Measurements from ENCODE around the gene VSIG1. TPM values are rescaled to one million over a fixed set of nuclear protein-coding genes. Genes with fewer than 3 reads are reported as not detected.
A peak's percentile ranks its signal among the peaks of the same experiment; 100 is the strongest.

Gene VSIG1
- total and polyA plus RNA-seq, 4 donors: not detected

GRCh38 chrX:108087792-108088191 is 42.9 kb downstream of the VSIG1 start:
- 97% methylated on average over 6 of the region's 6 CpGs for WGBS
- no peak overlapping the region for H3K27ac ChIP-seq (ENCODE audit: low read depth in 1 of 2, low read length in 2 of 2)
- H3K9ac ChIP-seq (ENCODE audit: low read depth in 1 of 2, low read length in 2 of 2): no peak overlapping the region
- TF ChIP-seq TAF1 (conservative IDR thresholded peaks at IDR 0.05) (no peak), REST (IDR thresholded peaks at IDR 0.05) (no peak)
- H3K27me3 ChIP-seq (ENCODE audit: control insufficient read depth in 4 of 4, insufficient read depth in 4 of 4, low read length in 3 of 4): no peaks in the 10 kb centered on the region
- no peak overlapping the region for H3K4me3 ChIP-seq (ENCODE audit: low read depth in 1 of 3, low read length in 3 of 3)
- H3K36me3 ChIP-seq (ENCODE audit: control insufficient read depth in 4 of 4, insufficient read depth in 3 of 4, low read depth in 1 of 4, low read length in 3 of 4): peaks cover 0 to 16% (median 2%) of the 10 kb centered on the region in 4 donors
- peaks cover 0 to 4% (median 2%) of the 10 kb centered on the region in 4 donors for H3K4me1 ChIP-seq (ENCODE audit: control insufficient read depth in 4 of 4, insufficient read depth in 4 of 4, low read length in 3 of 4)
- no peak for DNase-seq (ENCODE audit: low spot score)
- H3K9me3 ChIP-seq (ENCODE audit: control insufficient read depth in 4 of 4, low read length in 3 of 4): no peaks in the 10 kb centered on the region

GRCh38 chrX:108088511-108088910 is 43.6 kb downstream of the VSIG1 start:
- WGBS: 67% methylated on average over 1 of the region's 1 CpG

GRCh38 chrX:108090491-108091263 is 45.8 kb downstream of the VSIG1 start:
- peak overlapping the region; percentile 69 to 88 for H3K27ac ChIP-seq (ENCODE audit: low read depth in 1 of 2, low read length in 2 of 2)
- no peaks in the 10 kb centered on the region for H3K27me3 ChIP-seq (ENCODE audit: control insufficient read depth in 4 of 4, insufficient read depth in 4 of 4, low read length in 3 of 4)
- peaks cover 0 to 4% (median 2%) of the 10 kb centered on the region in 4 donors for H3K4me1 ChIP-seq (ENCODE audit: control insufficient read depth in 4 of 4, insufficient read depth in 4 of 4, low read length in 3 of 4)
- H3K9me3 ChIP-seq (ENCODE audit: control insufficient read depth in 4 of 4, low read length in 3 of 4): no peaks in the 10 kb centered on the region
- peaks cover 0 to 5% (median 2%) of the 10 kb centered on the region in 4 donors for H3K36me3 ChIP-seq (ENCODE audit: control insufficient read depth in 4 of 4, insufficient read depth in 3 of 4, low read depth in 1 of 4, low read length in 3 of 4)
- H3K4me3 ChIP-seq (ENCODE audit: low read depth in 1 of 3, low read length in 3 of 3): peak overlapping the region; percentile 64 to 86 (median 65)
- peak overlapping the region; percentile 64 to 93 for H3K9ac ChIP-seq (ENCODE audit: low read depth in 1 of 2, low read length in 2 of 2)
- TF ChIP-seq SP1 (IDR thresholded peaks at IDR 0.05) (no peak), NR2F2 (IDR thresholded peaks at IDR 0.05) (no peak), EGR1 (IDR thresholded peaks at IDR 0.05; ENCODE audit: low read depth in 2 of 2) (no peak), JUND (IDR thresholded peaks at IDR 0.05) (no peak), FOXA1 (IDR thresholded peaks at IDR 0.05) (no peak)
- DNase-seq (ENCODE audit: low spot score): no peak
- WGBS: under 1% methylated on average over 20 of the region's 20 CpGs

More at GRCh38 chrX:108088511-108088910, 43.6 kb downstream of the VSIG1 start:
- peaks cover 0 to 4% (median 2%) of the 10 kb centered on the region in 4 donors for H3K4me1 ChIP-seq (ENCODE audit: control insufficient read depth in 4 of 4, insufficient read depth in 4 of 4, low read length in 3 of 4)
- H3K27me3 ChIP-seq (ENCODE audit: control insufficient read depth in 4 of 4, insufficient read depth in 4 of 4, low read length in 3 of 4): no peaks in the 10 kb centered on the region
- H3K4me3 ChIP-seq (ENCODE audit: low read depth in 1 of 3, low read length in 3 of 3): no peak overlapping the region
- peak; percentile 33 for DNase-seq (ENCODE audit: low spot score)
- TF ChIP-seq NR2F2 (IDR thresholded peaks at IDR 0.05) (no peak), RXRA (IDR thresholded peaks at IDR 0.05) (no peak), HNF4G (IDR thresholded peaks at IDR 0.05) (no peak), CTCF (IDR thresholded peaks at IDR 0.05; ENCODE audit: low read depth, low read length, missing input control) (no peak), HNF4A (conservative IDR thresholded peaks at IDR 0.05) (no peak)
- no peak overlapping the region for H3K9ac ChIP-seq (ENCODE audit: low read depth in 1 of 2, low read length in 2 of 2)
- H3K9me3 ChIP-seq (ENCODE audit: control insufficient read depth in 4 of 4, low read length in 3 of 4): no peaks in the 10 kb centered on the region
- no peak overlapping the region for H3K27ac ChIP-seq (ENCODE audit: low read depth in 1 of 2, low read length in 2 of 2)
- peaks cover 0 to 16% (median 2%) of the 10 kb centered on the region in 4 donors for H3K36me3 ChIP-seq (ENCODE audit: control insufficient read depth in 4 of 4, insufficient read depth in 3 of 4, low read depth in 1 of 4, low read length in 3 of 4)

All from liver (tissue), 9 donors.